MM.1S (cell line): Measurements from ENCODE around the gene PDSS2.

Experiments used
- CTCF ChIP-seq: fragments of 300-600 bp; sonication (generic); IDR thresholded peaks from 2 replicates; pipeline ENCODE4 v1.5.1; 2016; ENCODE audit warnings: antibody characterized with exemption, low read length, mixed read lengths
- EZH2 ChIP-seq: fragments of 300-600 bp; sonication (generic); optimal IDR thresholded peaks from 2 replicates; pipeline ENCODE3; 2017; ENCODE audit warnings: low read depth, mild to moderate bottlenecking, antibody characterized with exemption, low read length, mixed read lengths

GRCh38 chr6:107173779-107174178, 285.6 kb downstream of the PDSS2 start:
- TF ChIP-seq CTCF = no peak
- no peak for TF ChIP-seq EZH2
